Measurements from ENCODE around the gene NLGN2.

GRCh38 chr17:7409716-7410115, 2.1 kb downstream of the NLGN2 start:
- TF ChIP-seq OVOL2 (CRISPR knock-in tag; IDR thresholded peaks at IDR 0.05; ENCODE audit: borderline replicate concordance), result no peak
- TF ChIP-seq, protein P1, sequence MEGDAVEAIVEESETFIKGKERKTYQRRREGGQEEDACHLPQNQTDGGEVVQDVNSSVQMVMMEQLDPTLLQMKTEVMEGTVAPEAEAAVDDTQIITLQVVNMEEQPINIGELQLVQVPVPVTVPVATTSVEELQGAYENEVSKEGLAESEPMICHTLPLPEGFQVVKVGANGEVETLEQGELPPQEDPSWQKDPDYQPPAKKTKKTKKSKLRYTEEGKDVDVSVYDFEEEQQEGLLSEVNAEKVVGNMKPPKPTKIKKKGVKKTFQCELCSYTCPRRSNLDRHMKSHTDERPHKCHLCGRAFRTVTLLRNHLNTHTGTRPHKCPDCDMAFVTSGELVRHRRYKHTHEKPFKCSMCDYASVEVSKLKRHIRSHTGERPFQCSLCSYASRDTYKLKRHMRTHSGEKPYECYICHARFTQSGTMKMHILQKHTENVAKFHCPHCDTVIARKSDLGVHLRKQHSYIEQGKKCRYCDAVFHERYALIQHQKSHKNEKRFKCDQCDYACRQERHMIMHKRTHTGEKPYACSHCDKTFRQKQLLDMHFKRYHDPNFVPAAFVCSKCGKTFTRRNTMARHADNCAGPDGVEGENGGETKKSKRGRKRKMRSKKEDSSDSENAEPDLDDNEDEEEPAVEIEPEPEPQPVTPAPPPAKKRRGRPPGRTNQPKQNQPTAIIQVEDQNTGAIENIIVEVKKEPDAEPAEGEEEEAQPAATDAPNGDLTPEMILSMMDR (IDR thresholded peaks at IDR 0.05), result no peak
- TF ChIP-seq TP53 (CRISPR knock-in tag; IDR thresholded peaks at IDR 0.05), result no peak
- TF ChIP-seq CREM (CRISPR knock-in tag; IDR thresholded peaks at IDR 0.05), result no peak

Data from WTC11 (cell line).